Stimulated activated CD4-positive, alpha-beta T cell treated with anti-CD3 and anti-CD28 coated beads, Interleukin-1b, Interleukin-23, amount 100 ng/mL, for 48 hours (primary cell): Measurements from ENCODE around the gene RASL12.
"Not testable (repeated sequence)": the region's sequence is repeated elsewhere in the genome, so short reads cannot be mapped to it uniquely, and the experiment has no call there.

Experiments used
- DNase-seq: peaks from one replicate; pipeline ENCODE4 v3.0.0-alpha.2; 2020

The RASL12 gene, protein sequence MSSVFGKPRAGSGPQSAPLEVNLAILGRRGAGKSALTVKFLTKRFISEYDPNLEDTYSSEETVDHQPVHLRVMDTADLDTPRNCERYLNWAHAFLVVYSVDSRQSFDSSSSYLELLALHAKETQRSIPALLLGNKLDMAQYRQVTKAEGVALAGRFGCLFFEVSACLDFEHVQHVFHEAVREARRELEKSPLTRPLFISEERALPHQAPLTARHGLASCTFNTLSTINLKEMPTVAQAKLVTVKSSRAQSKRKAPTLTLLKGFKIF

DNA sequence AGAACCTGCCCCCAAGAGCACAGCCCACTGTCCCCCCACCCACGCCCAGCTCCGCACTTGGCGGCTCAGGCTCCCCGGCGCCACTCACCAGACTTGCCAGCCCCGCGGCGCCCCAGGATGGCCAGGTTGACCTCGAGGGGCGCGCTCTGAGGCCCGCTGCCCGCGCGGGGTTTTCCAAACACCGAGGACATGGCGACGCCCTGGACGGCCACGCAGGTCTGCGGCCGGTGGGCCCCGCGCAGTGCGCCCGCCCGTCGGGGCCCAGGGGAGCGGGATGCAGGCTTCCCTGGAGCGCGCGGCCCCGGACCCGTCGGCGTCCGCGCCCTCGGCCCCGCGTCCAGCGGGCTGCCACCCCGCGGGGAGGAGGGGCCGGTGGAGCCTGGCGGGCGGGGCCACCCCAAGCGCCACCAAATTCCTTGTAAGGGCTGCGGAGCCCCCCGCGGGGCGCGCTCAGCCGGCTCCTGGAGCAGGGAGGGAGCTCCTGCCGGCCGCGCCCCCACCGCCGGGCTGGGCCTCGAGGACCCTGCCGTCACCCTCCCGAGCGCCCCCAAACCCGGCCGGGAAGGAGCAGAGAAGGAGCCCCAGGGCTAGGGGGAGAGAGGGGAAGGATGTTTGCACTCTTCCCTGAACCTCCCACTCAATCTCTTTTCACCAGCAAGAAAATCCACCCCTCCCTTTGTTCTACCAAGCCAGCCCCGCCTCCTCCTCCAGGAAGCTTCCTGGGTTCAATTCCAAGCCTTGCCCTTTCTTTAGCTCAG, at the start of gene RASL12:
RASL12 (minus strand) TSS at position 347 of the 758 bp plus-strand sequence; CDS start at position 191, 156 bp downstream.
- no peak for DNase-seq

DNA sequence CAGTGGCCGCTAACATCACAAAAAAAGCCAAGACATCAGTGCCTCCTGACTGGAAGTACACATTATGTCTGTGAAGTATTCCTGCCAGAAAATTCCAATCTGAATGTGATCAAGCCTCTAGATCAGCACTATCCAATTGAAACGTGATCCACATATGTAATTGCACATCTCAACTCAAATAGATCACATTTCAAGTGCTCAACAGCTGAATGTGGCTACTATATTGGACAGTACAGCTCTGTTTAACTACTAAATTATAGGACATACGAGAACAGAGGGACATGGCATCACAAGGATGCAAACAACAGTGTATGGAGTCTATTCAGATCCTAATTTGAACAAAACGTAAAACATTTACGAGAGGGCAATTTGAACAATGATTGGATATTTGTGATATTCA, 47.8 kb upstream of the RASL12 start:
- DNase-seq: no peak

DNA sequence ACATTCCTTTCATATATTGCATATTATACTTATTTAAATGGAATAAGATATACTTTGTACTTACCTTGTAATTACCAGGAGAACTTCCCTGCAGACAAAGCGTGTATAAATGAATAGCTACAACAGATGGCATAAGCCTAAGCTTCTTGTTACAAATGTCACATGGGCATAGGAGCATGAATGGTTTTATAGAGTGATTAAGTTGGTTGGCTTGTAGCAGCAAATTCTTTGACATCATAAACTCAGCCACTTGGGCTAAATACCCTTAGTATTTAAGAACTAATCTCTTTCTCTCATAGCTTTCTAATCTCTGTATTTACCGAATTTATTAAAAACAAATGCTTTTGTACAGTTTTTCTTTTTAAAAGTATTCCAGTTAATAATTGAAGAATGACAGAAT, 47.3 kb upstream of the RASL12 start, which contains the start of gene UBAP1L:
UBAP1L (minus strand) TSS at position 115 of the 400 bp plus-strand sequence. CDS start 8,985 bp downstream, outside the sequence.
- no peak for DNase-seq

DNA sequence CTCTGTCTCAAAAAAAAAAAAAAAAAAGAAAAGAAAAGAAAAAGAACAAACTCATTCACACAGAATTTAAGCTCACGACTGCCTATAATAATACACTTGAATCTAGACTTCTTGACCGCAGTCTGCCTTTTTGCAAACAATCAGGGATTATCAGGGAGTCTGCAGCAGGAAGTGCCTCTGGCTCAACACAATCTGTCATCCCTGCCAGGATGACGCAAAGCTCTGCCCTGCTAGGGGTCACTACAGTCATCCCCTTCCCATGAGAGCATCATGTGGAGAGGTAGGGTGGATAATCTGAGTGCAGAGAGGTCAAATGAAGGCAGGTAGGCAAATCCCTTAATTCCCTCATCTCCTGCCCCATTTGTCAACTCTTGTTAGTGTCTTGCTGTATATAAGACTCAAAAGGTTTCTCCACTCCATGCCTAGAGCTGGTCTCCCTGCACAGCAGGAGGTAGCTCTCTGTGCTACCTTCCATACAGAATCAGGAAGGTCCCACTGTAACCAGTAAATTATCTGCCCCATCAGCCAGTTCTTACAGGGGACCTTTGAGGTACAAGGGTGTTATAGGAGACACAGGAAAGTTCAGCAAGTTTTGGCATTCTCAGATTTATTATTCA, 43.0 kb upstream of the RASL12 start:
- no peak for DNase-seq

DNA sequence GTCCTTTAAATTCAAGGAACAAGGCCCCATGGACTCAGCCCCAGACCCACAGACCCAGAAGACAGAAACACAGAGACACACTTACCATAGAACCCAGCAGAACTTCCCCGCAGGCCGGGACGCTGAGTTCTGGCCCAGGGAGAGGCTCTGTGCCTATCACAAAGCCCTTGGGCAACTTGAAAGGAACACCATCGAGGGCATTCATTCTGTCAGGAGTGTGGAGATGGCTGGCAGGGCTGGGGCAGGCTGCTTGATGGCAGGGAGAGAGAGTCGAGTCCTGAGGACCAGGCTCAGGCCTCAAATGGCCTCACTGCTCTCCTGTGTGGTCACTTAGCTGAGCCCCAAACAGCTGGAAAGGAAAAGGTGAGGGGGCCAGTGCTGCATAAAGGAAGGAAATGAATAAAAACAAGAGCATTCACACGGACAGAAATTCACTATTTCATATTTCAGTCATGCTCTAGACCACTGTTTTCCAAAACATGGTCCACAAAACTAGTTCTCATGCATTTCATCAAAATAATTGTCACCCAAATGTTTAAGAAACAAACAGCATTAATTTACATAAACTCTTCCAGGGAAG, 38.3 kb upstream of the RASL12 start:
- no peak for DNase-seq

DNA sequence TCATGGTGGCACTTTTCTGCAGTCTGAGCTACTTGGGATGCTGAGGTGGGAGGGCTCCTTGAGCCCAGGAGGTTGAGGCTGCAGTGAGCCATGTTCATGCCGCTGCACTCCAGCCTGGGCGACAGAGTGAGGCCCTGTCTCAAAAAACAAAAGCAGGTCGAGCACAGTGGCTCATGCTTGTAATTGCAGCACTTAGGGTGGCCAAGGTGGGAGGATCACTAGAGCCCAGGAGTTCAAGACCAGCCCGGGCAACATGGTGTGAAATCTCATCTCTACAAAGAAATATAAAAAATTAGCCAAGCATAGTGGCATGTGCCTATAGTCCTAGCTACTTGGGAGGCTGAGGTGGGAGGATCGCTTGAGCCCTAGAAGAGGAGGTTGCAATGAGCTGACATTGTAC, 37.2 kb upstream of the RASL12 start:
- DNase-seq: no peak

DNA sequence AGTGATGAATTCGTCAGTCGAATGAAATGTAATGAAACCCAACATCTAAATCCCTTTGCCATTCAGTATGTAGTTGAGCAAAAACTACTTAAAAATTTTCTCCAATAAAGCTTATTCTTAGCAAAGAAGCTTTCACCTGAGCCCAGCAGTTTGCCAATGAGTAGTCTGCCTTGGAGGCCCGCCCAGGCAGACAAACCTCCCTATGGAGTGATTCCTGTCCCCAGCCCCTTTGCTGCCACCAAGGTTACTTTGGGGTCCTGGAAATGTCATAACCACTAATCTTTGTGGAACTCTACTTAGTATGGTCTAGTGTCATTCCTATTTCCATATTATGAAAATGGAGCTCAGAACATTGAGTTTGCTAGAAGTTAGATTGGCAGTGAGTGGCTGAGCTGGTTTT, 35.1 kb upstream of the RASL12 start:
- DNase-seq: no peak

DNA sequence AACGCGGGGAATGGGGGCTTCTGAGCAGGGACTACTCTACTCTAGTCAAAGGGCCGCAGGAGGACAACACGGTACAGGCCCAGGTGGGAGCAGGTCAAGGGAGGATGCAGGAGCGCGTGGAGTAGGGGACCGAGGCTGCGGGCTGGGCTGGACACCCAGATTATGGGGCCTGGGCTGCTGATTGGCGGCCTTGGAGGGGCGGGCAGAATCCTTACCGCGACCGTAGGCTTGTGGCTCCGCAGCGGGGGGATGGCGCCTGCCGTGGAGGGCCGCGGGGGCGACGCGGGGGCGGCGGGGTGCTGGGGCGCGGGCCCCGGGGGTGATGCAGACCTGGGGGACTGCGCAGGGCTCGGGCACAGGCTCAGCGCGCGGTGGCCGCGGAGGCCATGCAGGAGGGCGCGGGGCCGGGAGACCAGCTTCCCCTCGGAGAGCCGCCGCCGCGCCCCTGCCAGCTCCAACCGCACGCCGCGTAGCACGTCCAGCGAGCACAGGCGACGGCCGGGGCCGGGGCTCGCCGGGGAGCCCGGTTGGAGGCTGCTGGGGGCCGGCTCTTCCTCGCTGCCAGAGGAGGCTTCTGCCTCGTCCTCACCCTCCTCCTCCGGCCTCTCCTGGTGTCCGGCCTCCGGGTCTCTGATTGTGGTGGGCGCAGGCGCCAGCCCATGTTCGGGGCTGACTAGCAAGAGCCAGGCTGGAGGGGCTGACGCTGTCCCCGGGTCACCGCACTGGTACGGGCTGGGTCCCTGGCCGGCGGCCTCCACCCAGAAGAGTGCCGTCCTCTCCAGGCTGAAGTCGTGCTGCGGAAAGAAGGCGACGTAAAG, 34.3 kb upstream of the RASL12 start:
- DNase-seq: no peak

DNA sequence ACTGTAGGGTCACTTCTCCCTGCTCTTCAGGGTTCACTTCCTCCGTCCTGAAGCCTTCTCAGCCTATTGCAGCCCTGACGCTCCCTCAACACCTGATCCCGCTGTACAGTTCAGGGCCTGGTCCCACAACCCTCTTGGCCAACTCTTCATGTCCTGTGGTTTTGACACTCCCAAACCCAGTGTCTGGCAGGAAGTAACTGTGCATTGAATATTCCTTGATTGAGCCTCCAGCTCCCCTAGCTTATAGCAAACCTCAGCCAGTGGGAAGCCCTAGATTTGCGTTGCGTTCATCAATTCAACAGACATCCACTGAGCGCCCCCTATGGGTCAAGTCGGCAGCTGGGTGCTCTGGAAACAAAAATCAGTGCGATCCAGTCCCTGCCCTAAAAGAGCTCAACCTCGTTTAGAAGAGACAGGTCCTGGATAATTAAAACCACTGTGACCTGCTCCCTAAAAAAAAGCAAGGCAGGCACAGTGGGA, 33.7 kb upstream of the RASL12 start:
- DNase-seq: peak; percentile 58

DNA sequence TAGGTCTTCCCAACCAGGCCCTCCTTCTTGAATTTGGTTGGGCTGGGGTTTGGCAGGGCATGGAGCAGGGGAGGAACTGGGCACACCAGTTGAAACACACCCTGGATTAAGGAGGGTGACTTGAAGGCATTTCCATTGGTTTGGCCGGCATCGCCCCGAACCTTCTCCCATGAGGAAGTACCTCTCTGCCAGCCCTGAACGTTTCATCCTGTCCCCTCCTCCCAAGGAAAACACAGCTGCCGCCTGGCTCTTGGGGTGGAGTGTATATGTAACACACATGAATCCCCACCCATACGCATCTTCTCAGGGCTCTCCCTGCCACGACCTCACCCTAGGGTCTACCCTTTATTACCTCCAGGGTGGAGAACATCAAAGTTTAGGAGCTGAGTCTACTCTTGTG, 32.7 kb upstream of the RASL12 start:
- DNase-seq: no peak

DNA sequence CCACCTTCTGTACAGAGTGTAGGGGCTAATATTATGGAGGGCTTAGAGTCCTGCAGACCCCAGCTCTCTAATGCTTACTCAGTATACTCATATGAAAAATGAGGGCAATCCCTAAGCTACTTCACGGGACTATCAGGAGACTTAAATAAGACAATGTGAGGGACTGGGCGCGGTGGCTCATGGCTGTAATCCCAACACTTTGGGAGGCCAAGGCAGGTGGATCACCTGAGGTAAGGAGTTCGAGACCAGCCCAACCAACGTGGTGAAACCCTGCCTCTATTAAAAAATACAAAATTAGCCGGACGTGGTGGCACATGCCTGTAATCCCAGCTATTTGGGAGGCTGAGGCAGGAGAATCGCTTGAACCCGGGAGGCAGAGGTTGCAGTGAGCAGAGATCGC, 32.0 kb upstream of the RASL12 start:
- DNase-seq: not testable (repeated sequence)

DNA sequence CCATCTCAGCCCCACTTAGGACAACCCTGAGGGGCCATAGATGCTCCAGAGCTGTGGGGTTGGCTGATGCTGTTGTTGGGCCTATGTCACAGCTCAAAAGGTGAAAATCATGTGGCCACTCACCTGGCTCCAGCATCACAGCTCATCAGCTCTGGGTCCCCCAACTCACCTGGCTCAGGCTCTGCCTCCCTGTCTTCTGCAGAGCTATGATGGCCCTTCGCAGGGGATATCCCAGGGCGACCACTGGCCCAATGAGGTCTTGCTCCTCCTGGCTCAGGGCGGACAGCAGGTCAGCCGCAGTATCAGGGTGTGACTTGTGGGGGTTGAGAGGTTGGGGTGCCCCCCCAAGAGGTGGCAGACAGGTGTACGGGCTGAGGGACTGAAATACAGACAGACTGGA, 31.5 kb upstream of the RASL12 start:
- DNase-seq: no peak

DNA sequence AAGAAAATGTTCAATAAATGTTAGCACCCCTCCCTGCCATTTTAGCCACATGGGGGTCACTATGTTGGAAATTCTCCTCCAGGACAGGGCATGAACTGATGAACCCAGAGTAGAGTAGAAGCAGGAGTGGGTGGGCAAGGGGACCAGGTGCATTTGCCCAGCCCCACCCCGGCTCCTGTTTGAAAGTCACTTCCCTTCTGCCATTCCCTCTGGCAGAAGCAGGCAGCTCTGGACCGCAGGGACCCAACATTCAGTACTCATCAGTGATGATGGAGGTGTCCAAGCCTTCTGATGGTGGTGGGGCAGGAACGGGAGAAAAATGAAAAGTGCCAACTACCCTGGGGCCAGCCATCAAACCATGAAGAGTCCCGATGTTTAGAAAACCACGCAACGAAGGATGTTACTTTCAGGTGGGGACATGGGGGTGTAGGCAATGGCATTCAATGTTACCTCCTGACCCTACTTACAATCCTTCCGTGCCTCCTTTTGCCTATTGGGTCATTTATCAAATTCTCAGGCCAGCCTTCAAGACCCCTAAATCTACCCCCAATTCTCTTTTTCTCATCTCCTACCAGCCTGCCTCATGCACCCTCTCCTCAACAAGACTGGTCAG, 30.0 kb upstream of the RASL12 start:
- DNase-seq: no peak

DNA sequence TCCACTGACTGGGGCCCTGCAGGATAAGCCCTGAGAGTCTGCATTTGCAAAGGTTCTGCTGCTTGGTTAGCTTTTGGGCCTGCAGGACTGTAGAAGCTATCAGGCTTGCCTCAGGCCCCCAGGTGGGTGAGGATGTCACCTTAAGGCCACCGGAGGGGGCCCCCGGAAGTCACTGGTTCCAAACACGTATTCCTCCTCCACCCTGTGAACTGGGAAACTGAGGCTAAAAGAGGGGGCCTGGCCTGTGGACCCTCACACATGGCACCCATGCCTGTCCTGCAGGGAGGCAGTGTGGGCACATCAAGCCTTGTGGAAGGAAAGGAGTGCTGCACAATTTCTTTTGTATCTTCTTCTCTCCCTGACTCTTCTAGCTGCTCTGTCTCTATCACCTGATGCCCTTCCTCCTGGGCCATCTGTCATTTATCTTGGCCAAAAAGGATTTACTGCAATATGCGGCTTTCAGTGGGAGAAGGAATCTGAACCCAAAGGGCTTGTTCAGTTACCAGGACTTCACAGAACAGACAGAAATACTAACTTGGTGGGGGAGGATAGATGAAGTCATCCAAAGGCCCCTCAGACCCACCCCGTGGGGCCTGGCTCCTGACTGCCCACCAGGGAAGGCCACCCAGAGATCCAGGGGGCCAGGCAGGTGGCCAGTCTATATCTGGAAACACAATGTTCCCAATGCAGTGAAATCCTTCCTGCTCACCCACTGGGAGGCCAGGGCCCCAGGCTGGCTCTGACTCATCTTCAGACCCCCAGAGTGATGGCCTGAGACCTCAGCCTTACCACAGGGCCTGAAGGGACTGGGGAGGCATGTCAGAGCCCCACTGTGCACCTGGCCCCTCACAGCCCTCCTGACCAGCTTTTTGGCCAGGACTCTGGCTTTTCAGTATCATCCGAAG, 28.9 kb upstream of the RASL12 start:
- DNase-seq: no peak

DNA sequence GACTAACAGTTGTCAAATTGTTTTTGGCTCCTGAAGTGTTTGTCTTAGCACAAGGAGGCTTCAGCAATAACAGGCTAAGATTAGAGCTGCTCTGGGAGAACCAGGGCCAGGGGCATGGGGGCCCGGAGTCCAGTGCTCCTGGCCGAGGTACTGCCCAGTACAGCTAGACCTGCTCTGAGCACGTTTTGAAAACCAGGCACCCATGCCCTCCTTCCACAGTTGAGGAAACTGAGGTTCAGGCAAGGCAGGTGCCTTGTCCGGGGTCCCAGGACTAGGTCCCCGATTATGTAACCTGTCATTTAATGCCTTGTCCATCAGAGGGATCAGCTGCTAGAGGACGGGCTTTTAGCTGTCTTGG, 27.9 kb upstream of the RASL12 start:
- no peak for DNase-seq

DNA sequence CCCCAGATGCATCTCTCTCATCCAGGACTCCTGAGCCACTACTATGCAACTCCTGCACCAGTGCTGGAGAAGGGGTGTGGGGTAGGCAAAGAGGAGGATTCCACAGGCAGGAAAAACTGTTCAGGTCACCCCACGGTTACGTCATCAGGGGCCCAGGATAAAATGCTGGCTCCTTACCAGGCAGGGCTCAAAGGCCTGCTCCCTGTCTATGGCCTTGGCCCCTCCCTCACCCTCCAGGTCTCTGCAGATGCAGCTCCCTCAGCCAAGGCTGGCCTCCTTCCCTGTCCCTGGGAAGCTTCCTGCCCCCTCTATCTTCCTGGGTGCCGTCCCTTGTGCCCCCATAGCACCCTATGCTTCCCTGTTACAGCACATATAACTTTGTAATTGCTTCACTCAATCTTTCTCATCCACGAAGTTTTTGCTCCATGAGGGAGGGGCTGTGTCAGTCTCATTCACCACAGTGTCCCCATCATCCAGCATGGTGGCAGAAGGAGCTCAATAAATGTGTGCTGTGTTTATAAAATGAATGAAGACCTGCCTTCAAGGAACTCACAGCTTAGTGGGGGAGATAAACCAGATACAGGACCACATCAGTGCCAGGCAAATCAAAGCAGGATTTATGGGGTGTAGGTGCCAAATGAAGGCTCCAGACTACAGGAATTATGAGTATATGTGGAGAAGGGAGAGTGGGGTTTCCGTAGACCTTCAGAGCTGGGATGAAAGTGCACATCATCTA, 27.4 kb upstream of the RASL12 start:
- no peak for DNase-seq

DNA sequence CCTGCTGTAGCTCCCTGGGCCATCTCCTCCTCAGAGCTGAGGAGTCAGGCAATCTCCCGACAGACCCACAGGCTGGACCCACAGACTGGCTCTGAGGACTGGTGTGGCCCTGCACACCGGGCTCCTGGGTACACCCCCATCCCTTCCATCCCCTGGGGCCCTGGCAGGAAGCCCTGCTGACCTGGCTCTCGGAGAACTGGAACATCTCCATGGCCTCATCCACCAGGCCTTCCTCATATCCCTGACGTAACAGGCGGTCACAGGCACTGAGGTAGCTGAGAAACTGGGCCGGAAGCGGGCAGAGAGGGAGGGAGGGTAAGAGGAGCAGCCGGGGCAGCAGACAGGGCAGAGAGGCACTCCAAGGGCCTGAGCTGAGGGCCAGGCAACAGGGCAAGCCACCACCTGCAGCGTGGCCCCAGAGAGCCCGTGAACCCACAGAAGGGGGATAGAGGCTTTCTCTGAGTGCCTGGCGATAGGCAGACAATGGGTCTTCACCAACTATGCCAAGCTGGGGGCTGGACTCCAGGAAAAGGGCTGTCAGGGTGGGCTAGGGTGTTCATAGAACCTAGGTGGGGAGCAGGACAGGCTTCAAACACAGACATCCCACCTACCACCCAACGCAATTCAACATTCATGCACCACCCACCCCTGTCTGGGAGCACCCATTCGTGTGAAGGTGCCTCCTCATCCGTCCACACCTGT, 26.7 kb upstream of the RASL12 start:
- DNase-seq: no peak

DNA sequence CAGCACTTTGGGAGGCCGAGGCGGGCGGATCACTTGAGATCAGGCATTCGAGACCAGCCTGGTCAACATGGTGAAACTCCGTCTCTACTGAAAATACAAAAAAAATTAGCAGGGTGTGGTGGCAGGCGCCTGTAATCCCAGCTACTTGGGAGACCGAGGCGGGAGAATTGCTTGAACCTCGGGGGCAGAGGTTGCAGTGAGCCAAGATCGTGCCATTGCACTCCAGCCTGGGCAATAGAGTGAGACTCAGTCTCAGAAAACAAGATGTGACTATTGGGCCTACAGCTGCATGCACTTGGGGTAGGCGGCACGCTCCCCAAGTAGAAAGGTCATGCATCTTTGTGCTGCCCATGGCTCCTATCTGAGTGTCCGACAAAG, 26.0 kb upstream of the RASL12 start:
- DNase-seq: not testable (repeated sequence)

DNA sequence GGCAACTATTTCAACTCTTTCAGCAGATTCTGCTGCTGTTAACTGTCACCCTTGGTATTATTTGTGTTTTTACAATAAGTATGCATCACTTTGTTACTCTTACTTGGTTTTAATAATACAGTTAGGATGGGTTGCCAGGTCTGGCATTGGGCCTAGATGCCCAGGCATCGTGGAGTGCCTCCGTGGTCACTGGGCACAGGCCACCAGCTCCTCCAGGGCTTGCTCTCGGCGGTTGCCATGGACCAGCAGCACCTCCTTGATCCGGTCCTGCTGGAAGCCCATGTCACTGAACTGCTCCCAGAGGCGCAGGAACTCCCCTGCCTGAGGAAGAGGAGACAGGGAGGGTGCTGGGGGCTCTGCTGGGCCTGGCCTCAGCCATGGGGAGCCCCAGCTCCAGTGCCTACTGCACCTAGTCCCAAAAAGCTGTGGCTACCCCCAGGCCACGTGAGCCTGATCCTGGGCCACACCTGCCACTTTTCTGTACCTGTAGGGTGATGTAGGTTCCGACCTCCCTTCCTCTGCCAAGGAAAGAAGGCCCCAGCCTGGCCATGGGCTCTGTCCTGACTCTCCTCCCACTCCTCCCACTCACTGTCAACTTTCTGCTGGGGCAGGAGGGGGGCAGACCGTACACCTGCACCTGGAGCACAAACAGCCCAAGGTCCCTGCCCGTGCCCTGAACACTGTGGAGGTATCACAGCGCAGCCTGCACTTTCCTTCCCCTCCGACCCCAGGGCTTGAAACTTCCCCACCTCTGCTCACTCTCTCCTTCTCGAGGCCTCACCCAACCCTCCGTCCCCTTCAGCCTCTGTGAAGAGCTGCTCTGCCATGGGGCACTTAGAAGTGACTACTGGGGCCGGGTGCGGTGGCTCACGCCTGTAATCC, 25.4 kb upstream of the RASL12 start:
- DNase-seq: no peak
